ENCODE data around the gene COX4I2.
"Not testable (repeated sequence)": the region's sequence is repeated elsewhere in the genome, so short reads cannot be mapped to it uniquely, and the experiment has no call there.

Gene COX4I2

DNA sequence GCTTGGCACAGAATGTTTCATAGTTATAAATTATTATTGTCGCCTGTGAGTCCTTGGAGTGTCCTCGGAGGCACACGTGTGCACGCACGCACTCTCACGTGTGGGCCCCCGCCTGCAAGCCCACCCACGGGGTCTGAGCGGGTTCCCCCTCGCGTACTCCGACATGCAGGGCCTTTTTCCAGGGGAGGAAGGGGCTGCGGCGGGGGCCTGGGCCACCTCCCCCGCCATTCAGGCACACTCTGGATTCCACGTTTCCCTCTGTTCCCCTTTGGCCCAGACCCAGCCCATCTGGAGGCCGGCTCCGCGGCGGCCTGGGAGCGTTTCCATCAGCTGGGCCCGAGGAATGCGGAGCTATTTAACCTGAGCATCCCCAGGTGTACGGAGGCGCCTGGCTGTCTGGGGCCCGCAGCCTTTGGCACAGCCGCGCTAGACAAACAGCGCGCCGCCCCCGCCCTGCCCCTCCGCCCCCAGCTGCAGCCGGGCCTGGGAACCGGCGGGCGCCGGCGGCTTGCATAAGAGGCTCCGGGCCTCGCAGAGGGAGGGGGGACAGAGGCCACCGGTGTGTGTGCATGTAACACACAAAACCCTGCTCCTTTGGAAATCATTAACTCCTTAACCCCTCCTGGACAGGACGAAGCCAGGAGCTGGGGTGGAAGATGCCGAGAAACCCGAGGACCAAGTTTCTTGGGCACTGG lies 29.3 kb upstream of the COX4I2 start:
- DNase-seq, result no peak

GRCh38 chr20:31612271-31612640 lies 25.5 kb upstream of the COX4I2 start:
- DNase-seq, result not testable (repeated sequence)

- DNase-seq, result no peak
These were observed 22.3 kb upstream of the COX4I2 start for GRCh38 chr20:31615416-31615815.

DNA sequence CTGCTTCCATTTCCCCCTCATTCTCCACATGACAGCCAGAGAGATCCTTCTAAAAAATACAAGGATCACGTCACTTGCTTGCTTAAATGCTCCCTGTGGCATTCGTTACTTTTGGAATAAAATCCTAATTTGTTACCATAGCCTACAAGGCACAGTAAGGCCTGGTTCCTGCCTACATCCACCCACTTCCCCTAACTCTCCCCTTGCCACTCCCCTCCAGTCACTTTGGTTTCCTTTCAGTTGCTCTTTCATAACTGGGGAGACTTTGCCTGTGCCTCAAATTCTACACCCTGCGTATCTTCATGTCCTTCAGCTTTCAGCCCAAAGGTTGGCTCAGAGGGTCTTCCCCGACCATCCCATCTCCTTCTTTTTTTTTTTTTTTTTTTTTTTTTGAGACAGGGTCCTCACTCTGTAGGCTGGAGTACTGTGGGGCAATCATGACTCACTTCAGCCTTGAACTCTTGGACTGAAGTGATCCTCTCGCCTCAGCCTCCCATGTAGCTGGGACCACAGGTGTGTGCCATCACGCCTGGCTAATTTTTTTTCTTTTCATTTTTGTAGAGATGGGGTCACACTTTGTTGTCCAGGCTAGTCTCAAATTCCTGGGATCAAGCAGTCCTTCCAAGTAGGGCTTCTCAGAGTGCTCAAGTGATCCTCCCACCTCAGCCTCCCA lies 20.1 kb upstream of the COX4I2 start:
- no peak for DNase-seq

GRCh38 chr20:31620246-31620645 lies 17.5 kb upstream of the COX4I2 start:
- DNase-seq, result no peak

DNA sequence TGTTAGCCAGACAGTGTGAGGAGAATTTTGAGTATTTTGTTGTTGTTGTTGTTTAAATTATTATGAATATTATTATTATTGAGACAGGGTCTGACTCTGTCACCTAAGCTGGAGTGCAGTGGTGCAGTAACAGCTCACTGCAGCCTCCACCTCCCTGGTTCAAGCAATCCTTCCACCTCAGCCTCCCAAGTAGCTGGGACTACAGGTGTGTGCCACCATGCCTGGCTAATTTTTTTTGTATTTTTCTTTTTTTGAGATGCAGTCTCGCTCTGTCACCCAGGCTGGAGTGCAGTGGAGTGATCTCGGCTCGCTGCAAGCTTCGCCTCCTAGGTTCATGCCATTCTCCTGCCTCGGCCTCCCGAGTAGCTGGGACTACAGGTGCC lies 14.6 kb upstream of the COX4I2 start:
- not testable (repeated sequence) for DNase-seq

DNA sequence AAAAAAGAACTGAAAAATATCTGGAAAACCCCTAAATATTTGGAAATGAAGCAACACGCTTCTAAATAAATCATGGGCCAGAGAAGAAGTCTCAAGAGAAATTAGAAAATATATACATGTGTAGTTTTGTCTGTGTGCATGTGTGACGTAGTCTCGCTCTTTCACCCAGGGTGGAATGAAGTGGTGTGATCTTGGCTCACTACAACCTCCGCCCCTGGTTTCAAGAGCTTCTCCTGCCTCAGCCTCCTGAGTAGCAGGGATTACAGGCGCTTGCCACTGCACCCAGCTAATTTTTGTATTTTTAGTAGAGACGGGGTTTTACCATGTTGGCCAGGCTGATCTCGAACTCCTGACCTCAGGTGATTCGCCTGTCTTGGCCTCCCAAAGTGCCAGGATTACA lies 11.2 kb upstream of the COX4I2 start:
- not testable (repeated sequence) for DNase-seq

- not testable (repeated sequence) for DNase-seq
These were observed 9.7 kb upstream of the COX4I2 start for GRCh38 chr20:31628057-31628456.

GRCh38 chr20:31630187-31630790 lies 7.4 kb upstream of the COX4I2 start:
- DNase-seq, result no peak

DNA sequence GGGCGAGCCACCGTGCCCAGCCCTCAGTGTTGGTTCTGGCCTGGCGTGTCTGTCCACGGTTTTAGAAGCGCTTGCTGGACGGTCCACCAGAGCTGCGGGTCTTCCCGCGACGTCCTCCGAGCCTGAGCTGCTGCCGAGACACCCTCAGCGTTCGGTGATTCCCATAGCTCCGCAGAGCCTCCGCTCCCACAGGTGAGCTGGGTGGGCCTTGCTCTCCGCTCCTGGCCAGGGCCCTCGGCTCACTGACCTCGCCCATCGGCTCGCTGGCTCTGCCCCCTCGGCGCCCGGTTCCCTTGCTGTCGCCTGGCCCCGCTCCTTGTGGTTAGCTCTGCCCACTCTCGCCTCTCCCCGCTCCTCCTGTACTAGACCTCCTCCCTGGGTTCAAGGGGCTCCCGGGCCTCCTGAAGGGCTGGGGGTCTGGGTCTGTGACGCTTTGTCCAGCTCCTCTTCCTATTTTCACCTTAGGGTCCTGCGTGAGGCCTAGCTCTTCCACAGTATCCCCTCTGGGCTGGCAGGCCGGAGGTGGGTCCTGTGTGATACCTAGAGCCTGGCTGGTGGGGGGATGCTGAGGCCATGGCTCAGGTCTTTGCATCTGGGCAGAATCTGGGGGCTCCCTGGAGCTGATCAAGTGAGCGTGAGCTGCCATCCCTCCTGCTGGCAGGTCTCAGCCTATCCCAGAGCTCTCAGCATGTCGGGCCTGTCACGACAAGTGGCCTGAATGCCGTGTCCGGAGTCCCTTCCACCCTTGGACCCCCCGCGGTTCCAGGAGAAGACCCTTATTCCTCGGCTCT lies 5.0 kb upstream of the COX4I2 start:
- no peak for DNase-seq

GRCh38 chr20:31633339-31633914 lies 4.3 kb upstream of the COX4I2 start:
- no peak for DNase-seq

- DNase-seq, result no peak
These were observed 605 bp downstream of the COX4I2 start for GRCh38 chr20:31638317-31638716.

- no peak for DNase-seq
These were observed 1.1 kb downstream of the COX4I2 start for GRCh38 chr20:31638816-31639215.

DNA sequence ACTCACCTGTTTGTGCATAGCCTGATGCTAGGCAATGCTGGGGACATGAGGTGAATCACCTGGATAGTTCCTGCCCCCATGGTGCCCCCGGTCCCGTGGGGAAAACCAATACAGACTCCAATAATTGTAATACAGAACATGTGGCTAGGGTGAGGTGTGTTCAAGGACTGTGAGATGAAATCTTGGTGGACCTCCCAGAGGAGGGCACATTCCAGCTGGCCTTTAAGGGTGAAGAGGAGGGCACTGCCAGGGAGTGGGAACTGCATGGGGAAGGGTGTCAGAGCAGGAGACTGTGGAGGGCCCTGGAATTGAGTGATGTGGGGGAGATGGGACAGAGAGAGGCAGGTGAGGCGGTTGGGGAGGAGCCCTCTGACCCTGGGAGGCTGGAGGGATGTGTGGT lies 2.5 kb downstream of the COX4I2 start:
- no peak for DNase-seq

DNA sequence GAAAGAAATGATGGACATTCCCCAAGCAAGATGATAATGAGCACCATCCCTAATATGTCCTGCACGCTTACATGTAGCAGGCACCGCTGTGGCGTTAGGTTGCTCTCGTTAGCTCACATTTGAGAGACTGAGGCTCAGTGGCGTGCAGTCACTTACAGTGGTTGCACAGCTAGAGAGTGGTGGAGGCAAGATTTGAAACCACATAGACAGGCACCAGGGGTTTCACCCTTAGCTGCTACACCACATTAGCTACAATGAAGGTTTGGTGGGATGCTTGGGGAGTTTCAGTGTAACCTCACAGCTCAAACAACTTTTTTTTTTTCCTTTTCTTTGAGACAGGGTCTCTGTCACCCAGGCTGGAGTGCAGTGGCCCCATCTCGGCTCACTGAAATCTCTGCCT lies 3.7 kb downstream of the COX4I2 start:
- DNase-seq, result no peak

- no peak for DNase-seq
These were observed 5.1 kb downstream of the COX4I2 start for GRCh38 chr20:31642837-31643236.

DNA sequence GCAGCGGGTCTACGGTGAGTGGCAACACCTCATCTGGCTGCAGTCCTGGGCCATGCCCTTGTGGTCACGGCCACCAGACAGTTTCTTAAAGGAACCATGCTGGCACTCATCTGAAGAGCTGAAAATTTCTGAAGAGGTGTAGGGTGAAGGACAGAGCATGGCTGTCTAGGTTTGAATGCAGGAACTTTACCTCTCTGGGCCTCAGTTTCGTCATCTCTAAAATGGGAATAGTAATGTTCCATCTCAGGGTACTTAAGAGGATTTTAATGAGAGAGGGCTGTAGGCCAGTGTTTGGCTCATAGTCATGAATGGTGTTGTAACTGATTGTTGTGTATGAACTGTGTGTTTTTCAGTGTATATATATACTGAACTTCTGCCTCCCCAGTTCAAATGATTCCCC lies 5.8 kb downstream of the COX4I2 start:
- DNase-seq, result no peak

- no peak for DNase-seq
These were observed 7.0 kb downstream of the COX4I2 start for GRCh38 chr20:31644701-31645100.

DNA sequence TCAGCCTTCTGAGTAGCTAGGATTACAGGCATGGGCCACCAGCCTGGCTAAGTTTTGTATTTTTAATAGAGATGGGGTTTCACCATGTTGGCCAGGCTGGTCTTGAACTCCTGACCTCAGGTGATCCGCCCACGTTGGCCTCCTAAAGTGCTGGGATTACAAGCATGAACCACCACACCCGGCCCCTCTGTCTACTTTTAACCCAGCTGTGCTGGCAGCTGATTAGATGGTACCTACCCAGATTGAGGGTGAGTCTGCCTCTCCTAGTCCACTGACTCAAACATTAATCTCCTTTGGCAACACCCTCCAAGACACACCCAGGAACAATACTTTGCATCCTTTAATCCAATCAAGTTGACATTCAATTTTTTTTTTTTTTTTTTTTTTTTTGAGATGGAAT lies 10.4 kb downstream of the COX4I2 start:
- not testable (repeated sequence) for DNase-seq

- DNase-seq, result no peak
These were observed 15.2 kb downstream of the COX4I2 start for GRCh38 chr20:31652917-31653396.

- no peak for DNase-seq
These were observed 15.8 kb downstream of the COX4I2 start for GRCh38 chr20:31653561-31653960.

GRCh38 chr20:31654534-31654933 lies 16.8 kb downstream of the COX4I2 start:
- no peak for DNase-seq
